ENCODE measurements around the gene DPM3. TPM values are rescaled to one million over a fixed set of nuclear protein-coding genes. Genes with fewer than 3 reads are reported as not detected.
A peak's percentile ranks its signal among the peaks of the same experiment; 100 is the strongest.

Gene DPM3
- total RNA-seq, 6 experiments from 2014 or later = 50.4 to 106 (median 60.4) TPM

- Histone ChIP-seq H3K27me3 (no peaks in the 10 kb centered on the region), H3K27ac (no peak overlapping the region), H3K9me3 (no peaks in the 10 kb centered on the region), H3K36me3 (peaks cover 0 to 4% (median 1%) of the 10 kb centered on the region in 4 donors), H3K4me3 (no peak overlapping the region), H3K4me1 (peaks cover 0 to 7% (median 0%) of the 10 kb centered on the region in 4 donors)
- intact Hi-C loops (cut with DNase I) = no loop called here
- WGBS (ENCODE audit: insufficient coverage, low coverage, low lambda C conversion rate, missing lambda C conversion rate) = 10% methylated on average over 31 of the region's 35 CpGs
- TF ChIP-seq CTCF (IDR thresholded peaks at IDR 0.05) = no peak
- TF ChIP-seq POLR2A (IDR thresholded peaks at IDR 0.05) = no peak
- ATAC-seq (no peak), DNase-seq (peak in 2 of 3 donors; percentile 52 to 55)
These were observed 34.3 kb upstream of the DPM3 start for GRCh38 chr1:155174324-155175280.

DNA sequence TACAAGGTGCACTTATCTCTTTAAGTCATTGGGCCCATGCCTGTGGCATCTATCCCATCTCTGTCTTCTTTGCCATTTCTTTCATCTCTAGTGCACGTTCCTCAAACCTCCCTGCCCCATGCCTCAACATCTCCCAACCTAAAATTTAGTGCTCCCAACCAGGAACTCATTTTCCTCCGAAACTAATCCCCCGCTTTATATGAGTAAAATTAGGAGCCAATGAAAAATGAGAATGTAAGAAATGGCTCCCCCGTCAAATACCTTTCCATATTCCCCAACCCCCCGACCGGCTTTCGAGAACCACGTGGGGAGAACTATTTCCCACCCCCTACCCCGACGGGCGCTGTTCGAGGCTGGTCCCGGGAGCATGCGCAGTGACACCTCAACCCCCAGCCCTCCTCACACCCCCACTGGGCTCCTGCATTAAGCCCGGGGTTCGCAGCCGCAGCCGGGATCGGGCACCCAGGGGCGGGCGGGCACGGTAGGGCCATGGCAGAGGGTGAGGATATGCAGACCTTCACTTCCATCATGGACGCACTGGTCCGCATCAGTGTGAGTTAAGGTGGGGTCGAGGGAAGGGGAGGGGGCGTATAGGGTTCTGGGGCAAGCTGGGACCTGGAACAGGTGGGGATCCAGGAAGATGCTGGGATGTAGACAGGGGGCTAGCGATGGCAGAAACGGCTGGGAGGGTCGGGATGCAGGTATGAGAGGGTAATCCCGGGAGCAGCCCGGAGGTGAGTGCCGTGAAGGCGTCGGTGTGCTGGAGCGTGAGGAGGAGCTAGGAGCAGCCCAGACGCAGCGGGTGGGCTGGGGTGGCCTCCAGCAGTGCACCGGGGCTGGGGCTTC is 33.4 kb upstream of the DPM3 start, which contains the start of gene TRIM46:
Gene TRIM46 (plus strand): TSS at position 372 of the 846 bp plus-strand sequence. CDS start 118 bp downstream, at position 490.
- Histone ChIP-seq H3K4me3 (peak within 1 kb of the TSS; percentile 73 to 94 (median 87)), H3K4me1 (peaks cover 0 to 7% (median 0%) of the 10 kb centered on the region in 4 donors), H3K27me3 (no peaks in the 10 kb centered on the region), H3K27ac (peak within 1 kb of the TSS; percentile 73 to 87 (median 78)), H3K9me3 (no peaks in the 10 kb centered on the region), H3K36me3 (peaks cover 0 to 10% (median 5%) of the 10 kb centered on the region in 4 donors)
- WGBS (ENCODE audit: insufficient coverage, low coverage, low lambda C conversion rate, missing lambda C conversion rate) = 5% methylated on average over 37 of the region's 38 CpGs
- TF ChIP-seq POLR2A (IDR thresholded peaks at IDR 0.05) = no peak
- TF ChIP-seq CTCF (IDR thresholded peaks at IDR 0.05) = peak in 1 of 4 donors; percentile 0
- ATAC-seq = no peak
- peak in 2 of 3 donors; percentile 54 to 62 for DNase-seq
- intact Hi-C loops (cut with DNase I) = no loop called here

GRCh38 chr1:155172732-155173477 is 32.6 kb upstream of the DPM3 start, which contains the start of gene KRTCAP2:
TSS of gene KRTCAP2 (minus strand) at chr1:155173304. CDS start at chr1:155173224, 80 bp downstream.
- intact Hi-C loops (cut with DNase I) = no loop called here
- Histone ChIP-seq H3K36me3 (peaks cover 0 to 10% (median 5%) of the 10 kb centered on the region in 4 donors), H3K4me3 (peak within 1 kb of the TSS; percentile 73 to 94 (median 87)), H3K27me3 (no peaks in the 10 kb centered on the region), H3K27ac (peak within 1 kb of the TSS; percentile 73 to 87 (median 78)), H3K4me1 (peaks cover 0 to 7% (median 0%) of the 10 kb centered on the region in 4 donors), H3K9me3 (no peaks in the 10 kb centered on the region)
- 0% methylated on average over 18 of the region's 57 CpGs for WGBS (ENCODE audit: insufficient coverage, low coverage, low lambda C conversion rate, missing lambda C conversion rate)
- ATAC-seq (peak; percentile 82 to 90 (median 86)), DNase-seq (peak; percentile 95 to 97 (median 95))
- peak; percentile 86 to 98 (median 97) for TF ChIP-seq CTCF (IDR thresholded peaks at IDR 0.05)
- peak; percentile 60 for TF ChIP-seq POLR2A (IDR thresholded peaks at IDR 0.05)

All from right lobe of liver (tissue), 6 donors.